D721Med (cell line): ENCODE measurements around the gene DHH.
"Not testable (repeated sequence)": the region's sequence is repeated elsewhere in the genome, so short reads cannot be mapped to it uniquely, and the experiment has no call there.

Experiments
- DNase-seq: peaks from one replicate; pipeline ENCODE4 v3.0.0; 2011; ENCODE audit warnings: low spot score; ENCODE audit not compliant: insufficient read length
- FAIRE-seq: peaks from 2 replicates; lab custom pipeline; 2011; peaks lifted over from hg19 to GRCh38; lab: Jason Lieb, UNC
- TF ChIP-seq, protein P1 (sequence below): IDR thresholded peaks from 2 replicates; pipeline ENCODE4 v1.5.1; 2012; ENCODE audit warnings: mild to moderate bottlenecking, control low read depth; ENCODE audit not compliant: insufficient read depth; ENCODE audit errors: missing control alignments

DHH gene

DNA sequence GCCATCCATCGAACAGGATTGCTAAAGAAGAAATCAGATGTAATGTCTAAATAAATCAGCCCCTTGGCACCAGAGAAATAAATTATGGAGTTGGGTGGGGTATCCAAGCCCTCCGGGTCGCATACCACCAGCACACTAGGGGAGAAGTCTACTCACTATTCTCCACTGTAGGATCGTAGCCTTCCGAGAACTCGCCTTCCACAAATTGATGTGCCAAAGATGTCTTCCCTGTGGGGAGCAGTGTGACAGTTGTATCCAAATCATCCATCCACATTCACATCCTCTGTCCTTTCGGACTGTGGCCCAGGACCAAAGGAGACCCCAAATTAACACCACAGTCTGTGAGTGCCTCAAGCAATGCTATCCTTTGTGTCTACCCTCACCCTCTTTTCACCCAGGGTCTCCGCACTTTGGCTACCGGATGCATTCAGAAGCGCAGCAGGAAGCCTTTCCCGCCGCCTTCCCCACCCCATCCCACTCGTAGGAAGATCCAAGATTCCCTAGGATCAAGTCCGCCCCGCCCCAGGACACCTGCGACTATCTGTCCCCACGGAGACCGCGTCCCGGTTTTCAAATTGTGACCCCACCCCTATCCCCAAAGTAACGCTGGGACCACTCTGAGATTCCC is 25.6 kb downstream of the DHH start:
- DNase-seq (no peak), FAIRE-seq (no peak)
- TF ChIP-seq, protein P1, sequence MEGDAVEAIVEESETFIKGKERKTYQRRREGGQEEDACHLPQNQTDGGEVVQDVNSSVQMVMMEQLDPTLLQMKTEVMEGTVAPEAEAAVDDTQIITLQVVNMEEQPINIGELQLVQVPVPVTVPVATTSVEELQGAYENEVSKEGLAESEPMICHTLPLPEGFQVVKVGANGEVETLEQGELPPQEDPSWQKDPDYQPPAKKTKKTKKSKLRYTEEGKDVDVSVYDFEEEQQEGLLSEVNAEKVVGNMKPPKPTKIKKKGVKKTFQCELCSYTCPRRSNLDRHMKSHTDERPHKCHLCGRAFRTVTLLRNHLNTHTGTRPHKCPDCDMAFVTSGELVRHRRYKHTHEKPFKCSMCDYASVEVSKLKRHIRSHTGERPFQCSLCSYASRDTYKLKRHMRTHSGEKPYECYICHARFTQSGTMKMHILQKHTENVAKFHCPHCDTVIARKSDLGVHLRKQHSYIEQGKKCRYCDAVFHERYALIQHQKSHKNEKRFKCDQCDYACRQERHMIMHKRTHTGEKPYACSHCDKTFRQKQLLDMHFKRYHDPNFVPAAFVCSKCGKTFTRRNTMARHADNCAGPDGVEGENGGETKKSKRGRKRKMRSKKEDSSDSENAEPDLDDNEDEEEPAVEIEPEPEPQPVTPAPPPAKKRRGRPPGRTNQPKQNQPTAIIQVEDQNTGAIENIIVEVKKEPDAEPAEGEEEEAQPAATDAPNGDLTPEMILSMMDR = no peak

DNA sequence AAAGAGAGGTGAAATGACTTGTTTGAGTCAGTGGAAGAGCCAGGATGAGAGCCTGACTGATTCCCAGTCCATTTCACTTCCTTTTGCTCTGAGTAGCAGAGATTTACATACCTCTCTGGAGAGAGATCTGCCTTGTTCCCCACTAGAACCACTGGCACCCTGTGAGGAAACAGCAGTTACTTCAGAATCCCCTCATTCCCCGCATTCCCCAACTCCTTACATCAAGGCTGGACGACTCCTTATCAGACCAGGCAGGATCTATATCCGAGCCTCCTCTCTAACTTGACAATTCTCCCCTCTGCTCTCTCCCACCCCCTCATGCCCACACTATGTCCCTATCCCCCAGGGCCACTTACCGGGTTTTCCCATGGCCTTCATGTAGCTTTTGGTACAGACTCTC is 28.5 kb downstream of the DHH start:
- TF ChIP-seq, protein P1 = no peak
- FAIRE-seq (no peak), DNase-seq (no peak)

- DNase-seq (no peak), FAIRE-seq (no peak)
- TF ChIP-seq, protein P1 = no peak
Observed at GRCh38 chr12:49064767-49065152, 29.8 kb downstream of the DHH start.

- FAIRE-seq = not testable (repeated sequence)
Observed at GRCh38 chr12:49061916-49062315, 32.7 kb downstream of the DHH start.

DNA sequence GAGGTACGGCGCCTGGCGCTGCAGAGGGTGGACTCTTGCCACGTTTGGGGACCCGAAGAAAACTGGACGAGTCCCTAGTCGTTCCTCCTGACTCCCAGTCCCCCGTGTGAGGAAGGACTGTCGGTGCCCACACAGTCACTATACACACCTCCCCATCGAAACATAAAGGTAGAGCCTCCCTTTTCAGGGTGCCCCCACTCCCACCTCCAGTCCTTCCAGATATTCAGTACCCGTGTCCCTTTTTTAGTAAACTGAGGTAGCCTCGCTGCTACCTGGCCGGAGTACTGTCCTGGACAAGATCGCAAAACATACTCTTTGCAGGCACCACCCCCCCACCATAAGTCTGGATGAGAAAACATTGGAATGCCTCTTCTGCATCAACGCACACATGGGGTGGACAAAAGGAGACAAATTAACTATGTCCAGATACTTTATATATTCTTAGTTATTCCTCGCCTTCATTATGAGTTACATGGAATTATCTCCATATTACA is 33.4 kb downstream of the DHH start:
- FAIRE-seq (no peak), DNase-seq (no peak)
- TF ChIP-seq, protein P1 = no peak

More at GRCh38 chr12:49061916-49062315, 32.7 kb downstream of the DHH start:
- DNase-seq = not testable (repeated sequence)

- no peak for FAIRE-seq
- DNase-seq = peak; percentile 91
- TF ChIP-seq, protein P1 = no peak
Observed at GRCh38 chr12:49060237-49061156, 34.1 kb downstream of the DHH start, which contains the start of gene KMT2D. Gene KMT2D, minus strand, starts transcription at chr12:49060794. Its CDS starts 5,470 bp downstream, at chr12:49055324.

GRCh38 chr12:49059299-49060171 is 35.1 kb downstream of the DHH start:
- DNase-seq (no peak), FAIRE-seq (no peak)
- TF ChIP-seq, protein P1 = no peak
